K562 (cell line): ENCODE measurements around the gene SAPCD1. TPM values are rescaled to one million over a fixed set of nuclear protein-coding genes. Genes with fewer than 3 reads are reported as not detected.

ENCODE experiments used
- E2F1 ChIP-seq: sonication (generic); formaldehyde crosslinking; IDR thresholded peaks from 2 replicates; pipeline ENCODE4 v1.8.1; 2023; ENCODE audit warnings: mild to moderate bottlenecking, missing genetic modification reagents, moderate library complexity
- NCOR1 ChIP-seq: fragments of 450-650 bp; IDR thresholded peaks from 2 replicates; pipeline ENCODE4 v1.6.1; 2016; ENCODE audit warnings: mild to moderate bottlenecking, moderate library complexity
- POLR3G ChIP-seq: IDR thresholded peaks from 2 replicates; pipeline ENCODE4 v1.6.1; 2011; ENCODE audit not compliant: insufficient read length, insufficient replicate concordance; ENCODE audit errors: extremely low read depth
- STAT5A ChIP-seq: IDR thresholded peaks from 2 replicates; pipeline ENCODE4 v1.6.1; 2012; ENCODE audit warnings: low read length, inconsistent platforms, borderline replicate concordance
- STAT5B ChIP-seq: fragments of 250-450 bp; sonication (Bioruptor Pico); IDR thresholded peaks from 2 replicates; pipeline ENCODE4 v1.8.0; 2021; ENCODE audit warnings: mild to moderate bottlenecking, inconsistent platforms
- ZC3H8 ChIP-seq: fragments of 450-650 bp; IDR thresholded peaks from 2 replicates; pipeline ENCODE4 v1.6.1; 2017
- polyA plus RNA-seq, 8 experiments: library from polyadenylated mRNA; depleted of rRNA in 4 of 8; stranded (reverse) in 5 of 8; unstranded in 3 of 8; fragments of >200 nt; fragmentation: Nextera tagmentation in 2 of 8; fragmentation: Illumina TruSeq in 1 of 8; extraction: Ambion mirVana in 2 of 8; extraction: Trizol in 1 of 8; gene quantifications; 2 replicates each; pipeline versions ENCODE4 v1.2.1 to v1.2.3, GENCODE V29; 2011 to 2014; ENCODE audit warnings: inconsistent platforms in 1 of 8, missing spikeins in 1 of 8
- total RNA-seq, 7 experiments: library from RNA; depleted of rRNA in 6 of 7; stranded (reverse); fragments of >200 nt in 6 of 7; fragmentation: Illumina TruSeq in 2 of 7; extraction: Trizol in 2 of 7; gene quantifications; 2 replicates each; pipeline versions ENCODE4 v1.2.1 to v1.2.3, GENCODE V29; 2011 to 2021; ENCODE audit warnings: low replicate concordance in 1 of 7
- TF ChIP-seq, protein P1 (sequence below): fragments of 200-600 bp; sonication (generic); IDR thresholded peaks from one replicate; pipeline ENCODE4 v1.6.1; 2012; ENCODE audit warnings: mild to moderate bottlenecking, low read depth, low read length, inconsistent platforms
- TF ChIP-seq, protein P2 (sequence below): fragments of 250-450 bp; sonication (Bioruptor Pico); IDR thresholded peaks from 2 replicates; pipeline ENCODE4 v1.5.1; 2021; ENCODE audit warnings: mild to moderate bottlenecking

The SAPCD1 gene
- total and polyA plus RNA-seq, 9 of the 15 experiments (the other 6 are each of a cell fraction or from before 2014, with no cell fraction given) = 2.6 to 30.2 (median 7.4) TPM

DNA sequence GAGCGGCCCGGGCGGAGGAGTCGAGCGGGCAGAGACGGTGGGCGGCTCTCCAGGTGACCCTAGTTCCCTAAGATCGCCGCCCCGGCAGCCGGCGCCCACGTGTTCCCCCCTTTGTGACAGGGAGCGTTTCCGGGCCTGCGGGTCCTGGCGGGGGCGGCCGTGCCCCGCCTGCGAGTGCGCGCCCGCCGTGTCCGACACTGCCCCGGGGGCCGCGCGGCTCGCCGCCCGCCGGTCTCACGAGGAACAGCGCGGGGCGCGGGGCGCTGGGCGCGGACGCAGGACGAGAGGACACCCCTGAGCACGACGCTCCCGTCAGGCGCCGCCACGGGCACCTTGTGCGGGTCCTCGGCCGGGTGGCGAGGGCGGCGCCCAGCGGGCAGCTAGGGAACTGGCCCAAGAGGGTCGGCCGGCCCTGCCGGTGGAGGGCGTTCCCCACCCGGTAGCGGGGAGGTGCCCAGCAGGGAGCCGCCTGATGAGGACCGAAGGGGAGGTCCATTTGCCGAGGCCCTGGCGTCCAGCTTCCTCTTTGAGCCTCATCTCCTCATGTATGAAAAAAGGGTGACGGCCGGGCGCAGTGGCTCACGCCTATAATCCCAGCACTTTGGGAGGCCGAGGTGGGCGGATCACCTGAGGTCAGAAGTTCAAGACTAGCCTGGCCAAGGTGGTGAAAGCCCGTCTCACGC is 33.3 kb downstream of the SAPCD1 start, which contains the start of gene VARS1 (continued):
- TF ChIP-seq, protein P1, sequence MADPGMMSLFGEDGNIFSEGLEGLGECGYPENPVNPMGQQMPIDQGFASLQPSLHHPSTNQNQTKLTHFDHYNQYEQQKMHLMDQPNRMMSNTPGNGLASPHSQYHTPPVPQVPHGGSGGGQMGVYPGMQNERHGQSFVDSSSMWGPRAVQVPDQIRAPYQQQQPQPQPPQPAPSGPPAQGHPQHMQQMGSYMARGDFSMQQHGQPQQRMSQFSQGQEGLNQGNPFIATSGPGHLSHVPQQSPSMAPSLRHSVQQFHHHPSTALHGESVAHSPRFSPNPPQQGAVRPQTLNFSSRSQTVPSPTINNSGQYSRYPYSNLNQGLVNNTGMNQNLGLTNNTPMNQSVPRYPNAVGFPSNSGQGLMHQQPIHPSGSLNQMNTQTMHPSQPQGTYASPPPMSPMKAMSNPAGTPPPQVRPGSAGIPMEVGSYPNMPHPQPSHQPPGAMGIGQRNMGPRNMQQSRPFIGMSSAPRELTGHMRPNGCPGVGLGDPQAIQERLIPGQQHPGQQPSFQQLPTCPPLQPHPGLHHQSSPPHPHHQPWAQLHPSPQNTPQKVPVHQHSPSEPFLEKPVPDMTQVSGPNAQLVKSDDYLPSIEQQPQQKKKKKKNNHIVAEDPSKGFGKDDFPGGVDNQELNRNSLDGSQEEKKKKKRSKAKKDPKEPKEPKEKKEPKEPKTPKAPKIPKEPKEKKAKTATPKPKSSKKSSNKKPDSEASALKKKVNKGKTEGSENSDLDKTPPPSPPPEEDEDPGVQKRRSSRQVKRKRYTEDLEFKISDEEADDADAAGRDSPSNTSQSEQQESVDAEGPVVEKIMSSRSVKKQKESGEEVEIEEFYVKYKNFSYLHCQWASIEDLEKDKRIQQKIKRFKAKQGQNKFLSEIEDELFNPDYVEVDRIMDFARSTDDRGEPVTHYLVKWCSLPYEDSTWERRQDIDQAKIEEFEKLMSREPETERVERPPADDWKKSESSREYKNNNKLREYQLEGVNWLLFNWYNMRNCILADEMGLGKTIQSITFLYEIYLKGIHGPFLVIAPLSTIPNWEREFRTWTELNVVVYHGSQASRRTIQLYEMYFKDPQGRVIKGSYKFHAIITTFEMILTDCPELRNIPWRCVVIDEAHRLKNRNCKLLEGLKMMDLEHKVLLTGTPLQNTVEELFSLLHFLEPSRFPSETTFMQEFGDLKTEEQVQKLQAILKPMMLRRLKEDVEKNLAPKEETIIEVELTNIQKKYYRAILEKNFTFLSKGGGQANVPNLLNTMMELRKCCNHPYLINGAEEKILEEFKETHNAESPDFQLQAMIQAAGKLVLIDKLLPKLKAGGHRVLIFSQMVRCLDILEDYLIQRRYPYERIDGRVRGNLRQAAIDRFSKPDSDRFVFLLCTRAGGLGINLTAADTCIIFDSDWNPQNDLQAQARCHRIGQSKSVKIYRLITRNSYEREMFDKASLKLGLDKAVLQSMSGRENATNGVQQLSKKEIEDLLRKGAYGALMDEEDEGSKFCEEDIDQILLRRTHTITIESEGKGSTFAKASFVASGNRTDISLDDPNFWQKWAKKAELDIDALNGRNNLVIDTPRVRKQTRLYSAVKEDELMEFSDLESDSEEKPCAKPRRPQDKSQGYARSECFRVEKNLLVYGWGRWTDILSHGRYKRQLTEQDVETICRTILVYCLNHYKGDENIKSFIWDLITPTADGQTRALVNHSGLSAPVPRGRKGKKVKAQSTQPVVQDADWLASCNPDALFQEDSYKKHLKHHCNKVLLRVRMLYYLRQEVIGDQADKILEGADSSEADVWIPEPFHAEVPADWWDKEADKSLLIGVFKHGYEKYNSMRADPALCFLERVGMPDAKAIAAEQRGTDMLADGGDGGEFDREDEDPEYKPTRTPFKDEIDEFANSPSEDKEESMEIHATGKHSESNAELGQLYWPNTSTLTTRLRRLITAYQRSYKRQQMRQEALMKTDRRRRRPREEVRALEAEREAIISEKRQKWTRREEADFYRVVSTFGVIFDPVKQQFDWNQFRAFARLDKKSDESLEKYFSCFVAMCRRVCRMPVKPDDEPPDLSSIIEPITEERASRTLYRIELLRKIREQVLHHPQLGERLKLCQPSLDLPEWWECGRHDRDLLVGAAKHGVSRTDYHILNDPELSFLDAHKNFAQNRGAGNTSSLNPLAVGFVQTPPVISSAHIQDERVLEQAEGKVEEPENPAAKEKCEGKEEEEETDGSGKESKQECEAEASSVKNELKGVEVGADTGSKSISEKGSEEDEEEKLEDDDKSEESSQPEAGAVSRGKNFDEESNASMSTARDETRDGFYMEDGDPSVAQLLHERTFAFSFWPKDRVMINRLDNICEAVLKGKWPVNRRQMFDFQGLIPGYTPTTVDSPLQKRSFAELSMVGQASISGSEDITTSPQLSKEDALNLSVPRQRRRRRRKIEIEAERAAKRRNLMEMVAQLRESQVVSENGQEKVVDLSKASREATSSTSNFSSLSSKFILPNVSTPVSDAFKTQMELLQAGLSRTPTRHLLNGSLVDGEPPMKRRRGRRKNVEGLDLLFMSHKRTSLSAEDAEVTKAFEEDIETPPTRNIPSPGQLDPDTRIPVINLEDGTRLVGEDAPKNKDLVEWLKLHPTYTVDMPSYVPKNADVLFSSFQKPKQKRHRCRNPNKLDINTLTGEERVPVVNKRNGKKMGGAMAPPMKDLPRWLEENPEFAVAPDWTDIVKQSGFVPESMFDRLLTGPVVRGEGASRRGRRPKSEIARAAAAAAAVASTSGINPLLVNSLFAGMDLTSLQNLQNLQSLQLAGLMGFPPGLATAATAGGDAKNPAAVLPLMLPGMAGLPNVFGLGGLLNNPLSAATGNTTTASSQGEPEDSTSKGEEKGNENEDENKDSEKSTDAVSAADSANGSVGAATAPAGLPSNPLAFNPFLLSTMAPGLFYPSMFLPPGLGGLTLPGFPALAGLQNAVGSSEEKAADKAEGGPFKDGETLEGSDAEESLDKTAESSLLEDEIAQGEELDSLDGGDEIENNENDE = no peak
- peak; percentile 85 for TF ChIP-seq E2F1
- TF ChIP-seq ZC3H8 = no peak
- TF ChIP-seq STAT5A = peak; percentile 45; the same call in 1 of the 2 replicates
- TF ChIP-seq POLR3G = no peak
- TF ChIP-seq NCOR1 = peak; percentile 69
- TF ChIP-seq STAT5B = no peak
- TF ChIP-seq, protein P2, sequence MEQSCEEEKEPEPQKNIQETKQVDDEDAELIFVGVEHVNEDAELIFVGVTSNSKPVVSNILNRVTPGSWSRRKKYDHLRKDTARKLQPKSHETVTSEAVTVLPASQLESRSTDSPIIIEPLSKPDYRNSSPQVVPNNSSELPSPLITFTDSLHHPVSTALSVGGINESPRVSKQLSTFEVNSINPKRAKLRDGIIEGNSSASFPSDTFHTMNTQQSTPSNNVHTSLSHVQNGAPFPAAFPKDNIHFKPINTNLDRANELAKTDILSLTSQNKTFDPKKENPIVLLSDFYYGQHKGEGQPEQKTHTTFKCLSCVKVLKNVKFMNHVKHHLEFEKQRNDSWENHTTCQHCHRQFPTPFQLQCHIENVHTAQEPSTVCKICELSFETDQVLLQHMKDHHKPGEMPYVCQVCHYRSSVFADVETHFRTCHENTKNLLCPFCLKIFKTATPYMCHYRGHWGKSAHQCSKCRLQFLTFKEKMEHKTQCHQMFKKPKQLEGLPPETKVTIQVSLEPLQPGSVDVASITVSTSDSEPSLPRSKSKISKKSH (CRISPR knock-in tag) = peak; percentile 53; the same call in 1 of the 2 replicates
